Purkinje cell (primary cell): Measurements from ENCODE around the gene TOR3A. TPM values are rescaled to one million over a fixed set of nuclear protein-coding genes. Genes with fewer than 3 reads are reported as not detected.

Experiments used
- polyA plus RNA-seq: library from polyadenylated mRNA; unstranded; fragments of >200 nt; fragmentation: Nextera tagmentation; gene quantifications from 2 replicates; pipeline ENCODE4 v1.2.1, GENCODE V29; 2014

Gene TOR3A
- 4.7 and 6.6 TPM in 2 replicates for polyA plus RNA-seq

DNA sequence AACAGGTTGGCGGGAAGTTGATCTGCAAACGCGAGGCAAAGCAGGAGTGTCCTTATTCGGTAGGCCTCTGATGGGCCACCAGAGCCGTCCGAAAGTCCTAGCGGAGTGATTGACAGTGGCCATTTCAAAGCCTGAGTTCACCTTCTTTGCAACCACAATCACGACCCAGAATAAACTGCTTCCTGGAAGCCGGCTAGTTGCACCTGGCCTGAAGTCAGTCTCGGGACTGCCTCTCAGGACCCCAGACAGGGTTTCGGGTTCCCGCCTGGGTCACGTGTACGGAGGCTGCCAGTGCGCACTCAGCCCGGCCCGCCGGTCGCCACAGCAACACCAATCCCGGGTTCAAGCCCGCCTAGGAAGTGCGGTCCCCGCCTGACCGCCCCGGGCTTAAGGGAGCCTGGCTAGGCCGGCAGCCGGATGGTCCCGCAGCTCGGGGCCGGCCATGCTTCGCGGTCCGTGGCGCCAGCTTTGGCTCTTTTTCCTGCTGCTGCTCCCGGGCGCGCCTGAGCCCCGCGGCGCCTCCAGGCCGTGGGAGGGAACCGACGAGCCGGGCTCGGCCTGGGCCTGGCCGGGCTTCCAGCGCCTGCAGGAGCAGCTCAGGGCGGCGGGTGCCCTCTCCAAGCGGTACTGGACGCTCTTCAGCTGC, at the start of gene TOR3A:
Gene TOR3A, plus strand, starts transcription at position 384 of the 646 bp plus-strand sequence. Its CDS starts 59 bp downstream, at position 443.

Other genes starting within 250 kb of the TOR3A start
- 0.52 TPM in 1 of 2 replicates, not detected in the other for gene ANGPTL1, start 211.0 kb upstream of the TOR3A start, polyA plus RNA-seq
- gene FAM20B, start 56.2 kb upstream of the TOR3A start, polyA plus RNA-seq, result 15.2 and 19.3 TPM in 2 replicates
- 5.2 and 5.5 TPM in 2 replicates for gene ABL2, start 147.6 kb downstream of the TOR3A start, polyA plus RNA-seq
- 3.9 and 4.4 TPM in 2 replicates for gene SOAT1, start 211.7 kb downstream of the TOR3A start, polyA plus RNA-seq